GM18873 (cell line): ENCODE data around the gene LARGE1.

Experiments used
- ATAC-seq: cut with Tn5 transposase; IDR thresholded peaks from one replicate; pipeline ENCODE4 v1.9.1; 2021; ENCODE audit warnings: mild to moderate bottlenecking, moderate library complexity, moderate number of reproducible peaks; ENCODE audit not compliant: unreplicated experiment, low FRiP score

LARGE1 gene

GRCh38 chr22:33888821-33889220 is 31.5 kb downstream of the LARGE1 start:
- no peak for ATAC-seq

GRCh38 chr22:33887173-33887572 is 33.1 kb downstream of the LARGE1 start:
- no peak for ATAC-seq

GRCh38 chr22:33886696-33887095 is 33.6 kb downstream of the LARGE1 start:
- ATAC-seq = no peak

- no peak for ATAC-seq
Observed at GRCh38 chr22:33884829-33885228, 35.4 kb downstream of the LARGE1 start.

GRCh38 chr22:33883961-33884808 is 36.1 kb downstream of the LARGE1 start:
- no peak for ATAC-seq

- ATAC-seq = no peak
Observed at GRCh38 chr22:33883561-33883960, 36.7 kb downstream of the LARGE1 start.

GRCh38 chr22:33882991-33883390 is 37.3 kb downstream of the LARGE1 start:
- no peak for ATAC-seq

- ATAC-seq = no peak
Observed at GRCh38 chr22:33880986-33881385, 39.3 kb downstream of the LARGE1 start.

GRCh38 chr22:33879796-33880195 is 40.5 kb downstream of the LARGE1 start:
- no peak for ATAC-seq

GRCh38 chr22:33875316-33875715 is 45.0 kb downstream of the LARGE1 start:
- ATAC-seq = no peak

- no peak for ATAC-seq
Observed at GRCh38 chr22:33874206-33874605, 46.1 kb downstream of the LARGE1 start.

- no peak for ATAC-seq
Observed at GRCh38 chr22:33873666-33874065, 46.6 kb downstream of the LARGE1 start.

- no peak for ATAC-seq
Observed at GRCh38 chr22:33873186-33873585, 47.1 kb downstream of the LARGE1 start.

- ATAC-seq = no peak
Observed at GRCh38 chr22:33871935-33872334, 48.3 kb downstream of the LARGE1 start.

- ATAC-seq = no peak
Observed at GRCh38 chr22:33869946-33870345, 50.3 kb downstream of the LARGE1 start.

GRCh38 chr22:33867971-33868370 is 52.3 kb downstream of the LARGE1 start:
- no peak for ATAC-seq

- ATAC-seq = no peak
Observed at GRCh38 chr22:33867118-33867866, 53.0 kb downstream of the LARGE1 start.

GRCh38 chr22:33866511-33866910 is 53.8 kb downstream of the LARGE1 start:
- no peak for ATAC-seq

GRCh38 chr22:33865996-33866395 is 54.3 kb downstream of the LARGE1 start:
- ATAC-seq = no peak

- no peak for ATAC-seq
Observed at GRCh38 chr22:33865248-33865647, 55.0 kb downstream of the LARGE1 start.

- no peak for ATAC-seq
Observed at GRCh38 chr22:33864723-33865130, 55.5 kb downstream of the LARGE1 start.
